NCI-H146 treated with DMSO at 0.1 percent for 48 hours (cell line): Measurements from ENCODE around the gene DNAH17.

ENCODE experiments used
- DNase-seq: peaks from one replicate; lab custom pipeline; 2025; ENCODE audit not compliant: unreplicated experiment; lab: John Stamatoyannopoulos, UW

The DNAH17 gene

GRCh38 chr17:78577296-78577695, at the start of gene DNAH17:
TSS of gene DNAH17 (minus strand) at chr17:78577396. CDS start at chr17:78575057, 2,339 bp downstream.
- DNase-seq: no peak

GRCh38 chr17:78624324-78625151, 47.3 kb upstream of the DNAH17 start:
- no peak for DNase-seq

GRCh38 chr17:78623541-78623940, 46.3 kb upstream of the DNAH17 start:
- DNase-seq: no peak

- DNase-seq: no peak
Measured at GRCh38 chr17:78622491-78623265, 45.5 kb upstream of the DNAH17 start.

- no peak for DNase-seq
Measured at GRCh38 chr17:78621720-78622490, 44.7 kb upstream of the DNAH17 start.

GRCh38 chr17:78620099-78620498, 42.9 kb upstream of the DNAH17 start:
- no peak for DNase-seq

GRCh38 chr17:78619334-78619733, 42.1 kb upstream of the DNAH17 start:
- DNase-seq: no peak

GRCh38 chr17:78618264-78619066, 41.3 kb upstream of the DNAH17 start:
- DNase-seq: no peak

GRCh38 chr17:78617511-78618061, 40.4 kb upstream of the DNAH17 start:
- no peak for DNase-seq

GRCh38 chr17:78616946-78617345, 39.8 kb upstream of the DNAH17 start:
- DNase-seq: no peak

GRCh38 chr17:78615631-78616030, 38.4 kb upstream of the DNAH17 start:
- no peak for DNase-seq

- no peak for DNase-seq
Measured at GRCh38 chr17:78613416-78613815, 36.2 kb upstream of the DNAH17 start.

- no peak for DNase-seq
Measured at GRCh38 chr17:78611607-78612006, 34.4 kb upstream of the DNAH17 start.

- peak; percentile 50 for DNase-seq
Measured at GRCh38 chr17:78610951-78611511, 33.8 kb upstream of the DNAH17 start.

GRCh38 chr17:78609191-78609641, 32.0 kb upstream of the DNAH17 start:
- DNase-seq: no peak

- DNase-seq: no peak
Measured at GRCh38 chr17:78608804-78609186, 31.6 kb upstream of the DNAH17 start.

GRCh38 chr17:78608122-78608803, 31.1 kb upstream of the DNAH17 start:
- no peak for DNase-seq

GRCh38 chr17:78607038-78607437, 29.8 kb upstream of the DNAH17 start:
- DNase-seq: no peak

GRCh38 chr17:78605886-78606285, 28.7 kb upstream of the DNAH17 start:
- DNase-seq: no peak
